ENCODE data around the gene TMTC2. TPM values are rescaled to one million over a fixed set of nuclear protein-coding genes. Genes with fewer than 3 reads are reported as not detected.

The TMTC2 gene
- total and polyA plus RNA-seq, 10 of the 15 experiments (the other 5 are each of a cell fraction or from before 2014, with no cell fraction given) = 0.14 to 9.7 (median 1.2) TPM

- no peak for DNase-seq (ENCODE audit: low read depth, low spot score)
- H3K4me2 ChIP-seq (ENCODE audit: control insufficient read depth, insufficient read depth) = no peak overlapping the region
- CTCF ChIA-PET = no interaction called here
- FAIRE-seq = no peak
- TF ChIP-seq RELA (IDR thresholded peaks at IDR 0.05; ENCODE audit: borderline replicate concordance, partially characterized antibody) (no peak), CBX3 (IDR thresholded peaks at IDR 0.05; ENCODE audit: borderline replicate concordance, low read depth) (no peak), RELB (IDR thresholded peaks at IDR 0.05; ENCODE audit: low read depth) (no peak), GATAD2B (conservative IDR thresholded peaks at IDR 0.05; ENCODE audit: low read depth) (no peak), NFXL1 (IDR thresholded peaks at IDR 0.05; ENCODE audit: borderline replicate concordance) (no peak), MYC (IDR thresholded peaks at IDR 0.05; ENCODE audit: insufficient read depth, insufficient read length, insufficient replicate concordance, low read length, severe bottlenecking) (no peak), CHD2 (IDR thresholded peaks at IDR 0.05; ENCODE audit: borderline replicate concordance, low read depth, low read length) (no peak), SMAD5 (IDR thresholded peaks at IDR 0.05; ENCODE audit: low read depth) (no peak), ZNF622 (IDR thresholded peaks at IDR 0.05) (no peak), TAF1 (IDR thresholded peaks at IDR 0.05; ENCODE audit: borderline replicate concordance, low read depth, low read length) (no peak), POLR2A (IDR thresholded peaks at IDR 0.05; ENCODE audit: low read depth, low read length) (no peak), NR2C2 (IDR thresholded peaks at IDR 0.05; ENCODE audit: borderline replicate concordance, control insufficient read depth, insufficient read length, low read depth) (no peak)
- in situ Hi-C loops (cut with MboI) (no loop called here), intact Hi-C loops (cut with micrococcal nuclease; ENCODE audit: unreplicated experiment) (no loop called here)
- H4K20me1 ChIP-seq (ENCODE audit: control insufficient read depth, insufficient read depth) = no peaks in the 10 kb centered on the region
- WGBS (ENCODE audit: insufficient coverage, insufficient replicate concordance, low lambda C conversion rate, missing lambda C conversion rate) = 75% methylated on average over 16 of the region's 18 CpGs
- no peak overlapping the region for H3K4me3 ChIP-seq
- H3K9me3 ChIP-seq (replicated peaks; ENCODE audit: control insufficient read depth, insufficient read depth, low read length) = no peaks in the 10 kb centered on the region; the same call in 2 of the 3 replicates
- POLR2A ChIA-PET = no interaction called here
- no TSS peak for BruUV-seq (replicated peaks)
- no peaks in the 10 kb centered on the region for H3K79me2 ChIP-seq (ENCODE audit: control insufficient read depth, insufficient read depth, low read length)
- no peak overlapping the region for H3K9ac ChIP-seq (ENCODE audit: control insufficient read depth, insufficient read depth, low read length)
- no peak overlapping the region for H3K27ac ChIP-seq (ENCODE audit: control insufficient read depth, insufficient read depth)
- SMC1A ChIA-PET (ENCODE audit: uncharacterized antibody, unreplicated experiment) = no interaction called here
- RAD21 ChIA-PET (ENCODE audit: unreplicated experiment) = no interaction called here
- no peaks in the 10 kb centered on the region for H3K36me3 ChIP-seq (ENCODE audit: control insufficient read depth in 2 of 2, insufficient read depth in 2 of 2, low read length in 1 of 2)
- no peak for ATAC-seq
- no peaks in the 10 kb centered on the region for H3K27me3 ChIP-seq (replicated peaks in 1 of 2; ENCODE audit: control insufficient read depth in 2 of 2, insufficient read depth in 2 of 2, low read length in 1 of 2)
- H3K4me1 ChIP-seq (ENCODE audit: control insufficient read depth, insufficient read depth, low read length) = no peaks in the 10 kb centered on the region
- H2AFZ ChIP-seq (ENCODE audit: control insufficient read depth, low read depth, low read length) = no peak overlapping the region
These were observed 453.4 kb downstream of the TMTC2 start for GRCh38 chr12:83140135-83140534.

Measured in GM12878 (cell line).